Erythroblast (primary cell): ENCODE results near the gene PDCD11.

Source experiments
- GATA1 ChIP-seq: IDR thresholded peaks from 2 replicates; pipeline ENCODE4 v1.6.1; 2011; ENCODE audit warnings: low read depth, mild to moderate bottlenecking, control low read depth, low read length, moderate library complexity
- POLR2A ChIP-seq: IDR thresholded peaks from 2 replicates; pipeline ENCODE4 v1.6.1; 2011; ENCODE audit warnings: mild to moderate bottlenecking, low read length

GRCh38 chr10:103441206-103441605 is 44.8 kb downstream of the PDCD11 start:
- no peak for TF ChIP-seq POLR2A
- TF ChIP-seq GATA1 = no peak
